NT2/D1 (cell line): ENCODE data around the gene PAQR7.

Source experiments
- SUZ12 ChIP-seq: IDR thresholded peaks from 2 replicates; pipeline ENCODE4 v1.6.1; 2011; ENCODE audit not compliant: insufficient read length, insufficient read depth; ENCODE audit errors: extremely low read depth
- ZNF274 ChIP-seq: IDR thresholded peaks from 2 replicates; pipeline ENCODE4 v1.6.1; 2011; ENCODE audit warnings: mild to moderate bottlenecking, low read depth, low read length

DNA sequence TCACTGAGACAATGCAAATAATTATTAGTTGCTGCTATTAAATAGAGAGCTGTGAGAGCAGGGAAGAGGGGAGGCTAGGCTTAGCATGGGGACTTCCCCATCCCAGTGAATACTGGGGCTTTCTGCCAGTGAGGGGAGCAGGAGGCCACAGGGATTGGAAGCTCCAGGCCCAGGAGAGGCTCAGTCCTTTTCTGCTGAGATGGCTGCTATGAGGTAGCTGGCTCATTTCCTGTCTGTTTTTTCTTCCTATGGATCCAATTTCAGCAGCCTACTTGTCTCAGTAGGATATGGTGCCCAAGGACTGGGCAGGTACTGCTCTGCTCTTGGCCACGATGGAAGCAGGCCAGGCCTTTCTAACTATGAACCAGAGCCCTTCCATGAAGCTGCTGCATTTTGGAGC, 20.8 kb upstream of the PAQR7 start:
- TF ChIP-seq ZNF274 (no peak), SUZ12 (no peak)
